Nephron (organoid): ENCODE data around the gene S100G.

Experiments used
- H3K27ac Mint-ChIP-seq, 3 experiments: 2 replicates each; pipeline ENCODE4 v1.8.0; 2020; ENCODE audit warnings: mixed read lengths in 3 of 3, mild to moderate bottlenecking in 2 of 3, moderate library complexity in 1 of 3
- H3K27me3 Mint-ChIP-seq: 2 replicates; pipeline ENCODE4 v1.8.0; 2021; ENCODE audit warnings: low read depth, mild to moderate bottlenecking, moderate library complexity, mixed read lengths
- H3K36me3 Mint-ChIP-seq: 2 replicates; pipeline ENCODE4 v1.8.0; 2020; ENCODE audit warnings: low read depth, mixed read lengths
- H3K4me1 Mint-ChIP-seq: 2 replicates; pipeline ENCODE4 v1.8.0; 2020; ENCODE audit warnings: mixed read lengths
- H3K4me3 Mint-ChIP-seq, 3 experiments: 2 replicates each; pipeline ENCODE4 v1.8.0; 2020; ENCODE audit warnings: mild to moderate bottlenecking in 3 of 3, mixed read lengths in 3 of 3, moderate library complexity in 2 of 3
- H3K9me3 Mint-ChIP-seq: 2 replicates; pipeline ENCODE4 v1.8.0; 2020; ENCODE audit warnings: mixed read lengths
- CTCF ChIP-seq, 3 experiments: fragments of 200-600 bp; sonication (generic); IDR thresholded peaks; one replicate each; pipeline ENCODE4 v1.5.0; 2021; ENCODE audit warnings: antibody characterized with exemption in 3 of 3; ENCODE audit not compliant: unreplicated experiment in 3 of 3

Gene S100G

GRCh38 chrX:16628946-16629595 is 20.9 kb upstream of the S100G start:
- TF ChIP-seq CTCF (IDR thresholded peaks at IDR 0.05; ENCODE audit: unreplicated experiment in 3 of 3): no peak
- Mint-ChIP-seq H3K27me3 (no peaks in the 10 kb centered on the region), H3K4me1 (peaks cover 5% of the 10 kb centered on the region), H3K36me3 (peaks cover 64% of the 10 kb centered on the region), H3K27ac (peak overlapping the region in 2 of 3 experiments; percentile 30 to 41), H3K4me3 (no peak overlapping the region), H3K9me3 (no peaks in the 10 kb centered on the region)

- peaks cover 65% of the 10 kb centered on the region for H3K36me3 Mint-ChIP-seq
- H3K4me1 Mint-ChIP-seq: peaks cover 5% of the 10 kb centered on the region
- TF ChIP-seq CTCF (IDR thresholded peaks at IDR 0.05; ENCODE audit: unreplicated experiment in 3 of 3): no peak
- H3K9me3 Mint-ChIP-seq: no peaks in the 10 kb centered on the region
- no peak overlapping the region for H3K4me3 Mint-ChIP-seq
- peak overlapping the region in 2 of 3 experiments; percentile 30 to 41 for H3K27ac Mint-ChIP-seq
- no peaks in the 10 kb centered on the region for H3K27me3 Mint-ChIP-seq
Observed at GRCh38 chrX:16629909-16630308, 20.0 kb upstream of the S100G start.

GRCh38 chrX:16633754-16634153 is 16.2 kb upstream of the S100G start:
- H3K36me3 Mint-ChIP-seq: peaks cover 69% of the 10 kb centered on the region
- H3K27ac Mint-ChIP-seq: peak overlapping the region in 1 of 3 experiments; percentile 21
- peaks cover 5% of the 10 kb centered on the region for H3K4me1 Mint-ChIP-seq
- TF ChIP-seq CTCF (IDR thresholded peaks at IDR 0.05; ENCODE audit: unreplicated experiment in 3 of 3): no peak
- no peak overlapping the region for H3K4me3 Mint-ChIP-seq
- no peaks in the 10 kb centered on the region for H3K9me3 Mint-ChIP-seq
- no peaks in the 10 kb centered on the region for H3K27me3 Mint-ChIP-seq

GRCh38 chrX:16635040-16635439 is 14.9 kb upstream of the S100G start:
- TF ChIP-seq CTCF (IDR thresholded peaks at IDR 0.05; ENCODE audit: unreplicated experiment in 3 of 3): no peak
- peaks cover 70% of the 10 kb centered on the region for H3K36me3 Mint-ChIP-seq

DNA sequence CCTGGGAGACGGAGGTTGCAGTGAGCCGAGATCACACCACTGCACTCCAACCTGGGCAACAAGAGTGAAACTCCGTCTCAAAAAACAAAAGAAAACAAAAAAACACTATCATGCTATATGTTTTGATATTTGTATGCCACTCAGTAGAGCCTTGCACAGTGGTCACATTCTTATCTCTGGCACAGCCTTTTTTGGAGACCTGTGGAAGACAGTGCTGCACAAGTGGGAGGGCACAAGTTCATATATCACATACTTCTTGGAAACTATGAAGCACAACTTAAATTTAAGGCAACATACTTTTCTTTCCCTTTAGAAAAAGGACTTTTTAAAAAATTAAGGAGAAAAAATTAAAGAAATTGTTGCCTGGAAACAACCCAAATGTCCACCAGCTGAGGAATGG is 14.4 kb upstream of the S100G start:
- Mint-ChIP-seq H3K4me3 (no peak overlapping the region), H3K36me3 (peaks cover 75% of the 10 kb centered on the region), H3K4me1 (no peaks in the 10 kb centered on the region), H3K27me3 (no peaks in the 10 kb centered on the region), H3K27ac (no peak overlapping the region), H3K9me3 (no peaks in the 10 kb centered on the region)
- no peak for TF ChIP-seq CTCF (IDR thresholded peaks at IDR 0.05; ENCODE audit: unreplicated experiment in 3 of 3)

More at GRCh38 chrX:16635040-16635439, 14.9 kb upstream of the S100G start:
- H3K27me3 Mint-ChIP-seq: no peaks in the 10 kb centered on the region
- no peak overlapping the region for H3K27ac Mint-ChIP-seq
- H3K9me3 Mint-ChIP-seq: no peaks in the 10 kb centered on the region
- H3K4me3 Mint-ChIP-seq: no peak overlapping the region
- H3K4me1 Mint-ChIP-seq: no peaks in the 10 kb centered on the region

- no peaks in the 10 kb centered on the region for H3K4me1 Mint-ChIP-seq
- H3K27me3 Mint-ChIP-seq: no peaks in the 10 kb centered on the region
- peaks cover 88% of the 10 kb centered on the region for H3K36me3 Mint-ChIP-seq
- H3K4me3 Mint-ChIP-seq: no peak overlapping the region
- no peak overlapping the region for H3K27ac Mint-ChIP-seq
- no peak for TF ChIP-seq CTCF (IDR thresholded peaks at IDR 0.05; ENCODE audit: unreplicated experiment in 3 of 3)
- H3K9me3 Mint-ChIP-seq: no peaks in the 10 kb centered on the region
Observed at GRCh38 chrX:16638533-16638932, 11.4 kb upstream of the S100G start.
